ENCODE results near the gene ZFPM1.

The ZFPM1 gene

GRCh38 chr16:88503374-88503770, 50.3 kb downstream of the ZFPM1 start:
- no peak for DNase-seq

GRCh38 chr16:88503771-88504488, 50.9 kb downstream of the ZFPM1 start:
- DNase-seq, result no peak

- no peak for DNase-seq
These were observed 51.7 kb downstream of the ZFPM1 start for GRCh38 chr16:88504489-88505404.

- DNase-seq, result peak; percentile 37 to 61 (median 41)
These were observed 52.5 kb downstream of the ZFPM1 start for GRCh38 chr16:88505405-88506082.

GRCh38 chr16:88506723-88507122, 53.6 kb downstream of the ZFPM1 start:
- no peak for DNase-seq

- no peak for DNase-seq
These were observed 54.2 kb downstream of the ZFPM1 start for GRCh38 chr16:88507231-88507743.

- DNase-seq, result no peak
These were observed 55.3 kb downstream of the ZFPM1 start for GRCh38 chr16:88508376-88508867.

- no peak for DNase-seq
These were observed 56.0 kb downstream of the ZFPM1 start for GRCh38 chr16:88508868-88509748.

- no peak for DNase-seq
These were observed 56.6 kb downstream of the ZFPM1 start for GRCh38 chr16:88509749-88510069.

GRCh38 chr16:88510091-88510994, 57.3 kb downstream of the ZFPM1 start:
- DNase-seq, result no peak

- DNase-seq, result no peak
These were observed 58.0 kb downstream of the ZFPM1 start for GRCh38 chr16:88511060-88511459.

- no peak for DNase-seq
These were observed 58.8 kb downstream of the ZFPM1 start for GRCh38 chr16:88511906-88512305.

- DNase-seq, result no peak
These were observed 59.9 kb downstream of the ZFPM1 start for GRCh38 chr16:88512728-88513696.

GRCh38 chr16:88514070-88514469, 61.0 kb downstream of the ZFPM1 start:
- DNase-seq, result no peak

- DNase-seq, result no peak
These were observed 61.6 kb downstream of the ZFPM1 start for GRCh38 chr16:88514526-88515232.

GRCh38 chr16:88515371-88515770, 62.3 kb downstream of the ZFPM1 start:
- DNase-seq, result no peak

GRCh38 chr16:88515925-88516594, 63.0 kb downstream of the ZFPM1 start:
- no peak for DNase-seq

GRCh38 chr16:88516601-88517061, 63.6 kb downstream of the ZFPM1 start:
- DNase-seq, result no peak

Measured in activated CD4-positive, CD25-positive, alpha-beta regulatory T cell (primary cell).